Choroid plexus epithelial cell (primary cell): ENCODE measurements around the gene PRPF31.

ENCODE experiments used
- DNase-seq: peaks from one replicate; pipeline ENCODE4 v3.0.0-alpha.2; 2010; ENCODE audit warnings: low read depth
- H3K4me3 ChIP-seq: 2 replicates; pipeline ENCODE4 v1.5.1; 2011; ENCODE audit warnings: low read depth, mild to moderate bottlenecking, control low read depth, low read length, moderate library complexity
- TF ChIP-seq, protein P1 (sequence below): conservative IDR thresholded peaks from 2 replicates; pipeline ENCODE4 v1.5.1; 2011; ENCODE audit warnings: low read depth, mild to moderate bottlenecking, control low read depth, inconsistent platforms, low read length, moderate library complexity

The PRPF31 gene

DNA sequence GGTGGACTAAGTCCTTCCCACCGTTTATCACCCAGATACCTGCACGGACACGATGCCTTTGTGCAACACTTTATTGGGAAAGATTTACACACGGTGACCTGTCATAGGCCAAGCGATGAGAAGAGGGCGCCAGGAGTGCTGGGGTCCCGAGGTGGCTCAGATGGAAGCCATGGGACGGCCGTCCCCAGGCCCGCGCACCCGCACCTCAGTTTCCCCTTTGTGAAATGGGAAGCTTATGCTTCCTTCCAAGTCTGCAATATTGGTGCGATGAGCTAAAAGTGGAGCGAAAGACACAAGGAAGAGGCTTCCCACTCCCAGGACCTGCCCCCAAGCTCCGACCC is 57.8 kb downstream of the PRPF31 start:
- H3K4me3 ChIP-seq: no peak overlapping the region
- TF ChIP-seq, protein P1, sequence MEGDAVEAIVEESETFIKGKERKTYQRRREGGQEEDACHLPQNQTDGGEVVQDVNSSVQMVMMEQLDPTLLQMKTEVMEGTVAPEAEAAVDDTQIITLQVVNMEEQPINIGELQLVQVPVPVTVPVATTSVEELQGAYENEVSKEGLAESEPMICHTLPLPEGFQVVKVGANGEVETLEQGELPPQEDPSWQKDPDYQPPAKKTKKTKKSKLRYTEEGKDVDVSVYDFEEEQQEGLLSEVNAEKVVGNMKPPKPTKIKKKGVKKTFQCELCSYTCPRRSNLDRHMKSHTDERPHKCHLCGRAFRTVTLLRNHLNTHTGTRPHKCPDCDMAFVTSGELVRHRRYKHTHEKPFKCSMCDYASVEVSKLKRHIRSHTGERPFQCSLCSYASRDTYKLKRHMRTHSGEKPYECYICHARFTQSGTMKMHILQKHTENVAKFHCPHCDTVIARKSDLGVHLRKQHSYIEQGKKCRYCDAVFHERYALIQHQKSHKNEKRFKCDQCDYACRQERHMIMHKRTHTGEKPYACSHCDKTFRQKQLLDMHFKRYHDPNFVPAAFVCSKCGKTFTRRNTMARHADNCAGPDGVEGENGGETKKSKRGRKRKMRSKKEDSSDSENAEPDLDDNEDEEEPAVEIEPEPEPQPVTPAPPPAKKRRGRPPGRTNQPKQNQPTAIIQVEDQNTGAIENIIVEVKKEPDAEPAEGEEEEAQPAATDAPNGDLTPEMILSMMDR: no peak

DNA sequence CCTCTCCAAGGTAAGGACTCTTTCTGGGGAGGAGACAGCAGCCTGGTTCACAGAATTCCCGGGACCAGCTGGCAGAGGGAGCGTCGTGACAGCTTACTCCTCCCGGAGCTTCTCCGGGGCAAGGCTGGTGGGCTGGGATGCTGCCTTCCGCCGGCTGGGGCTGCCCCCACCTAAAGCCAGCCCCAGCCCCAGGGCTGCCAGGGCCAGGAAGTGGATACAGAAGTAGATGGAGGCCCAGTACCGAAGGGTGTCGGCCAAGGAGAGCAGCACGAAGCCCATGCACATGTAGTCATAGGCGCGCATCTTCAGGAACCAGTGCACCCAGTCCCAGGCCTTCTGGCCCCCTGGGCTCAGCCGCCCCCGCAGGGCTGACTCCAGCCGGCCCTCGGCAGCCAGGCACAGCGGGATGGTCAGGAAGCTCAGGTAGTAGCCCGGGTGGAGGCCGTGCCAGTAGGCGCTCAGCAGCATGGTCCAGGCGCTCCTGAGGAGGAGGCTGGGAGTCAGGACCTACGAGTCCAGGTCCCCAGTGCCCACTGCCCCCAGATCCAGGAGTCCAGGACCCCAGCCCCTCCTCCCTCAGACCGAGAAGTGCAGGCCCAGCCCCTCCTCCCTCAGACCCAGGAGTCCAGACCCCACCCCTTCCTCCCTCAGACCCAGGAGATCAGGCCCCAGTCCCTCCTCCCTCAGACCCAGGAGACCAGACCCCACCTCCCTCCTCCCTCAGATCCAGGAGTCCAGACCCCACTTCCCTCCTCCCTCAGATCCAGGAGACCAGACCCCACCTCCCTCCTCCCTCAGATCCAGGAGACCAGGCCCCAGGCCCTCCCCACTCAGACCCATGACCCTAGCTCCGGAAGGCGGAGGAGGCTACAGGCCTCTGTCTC is 58.6 kb downstream of the PRPF31 start:
- no peak for DNase-seq
- no peak overlapping the region for H3K4me3 ChIP-seq
- TF ChIP-seq, protein P1: no peak

More for the DNA sequence above, 57.8 kb downstream of the PRPF31 start:
- no peak for DNase-seq

DNA sequence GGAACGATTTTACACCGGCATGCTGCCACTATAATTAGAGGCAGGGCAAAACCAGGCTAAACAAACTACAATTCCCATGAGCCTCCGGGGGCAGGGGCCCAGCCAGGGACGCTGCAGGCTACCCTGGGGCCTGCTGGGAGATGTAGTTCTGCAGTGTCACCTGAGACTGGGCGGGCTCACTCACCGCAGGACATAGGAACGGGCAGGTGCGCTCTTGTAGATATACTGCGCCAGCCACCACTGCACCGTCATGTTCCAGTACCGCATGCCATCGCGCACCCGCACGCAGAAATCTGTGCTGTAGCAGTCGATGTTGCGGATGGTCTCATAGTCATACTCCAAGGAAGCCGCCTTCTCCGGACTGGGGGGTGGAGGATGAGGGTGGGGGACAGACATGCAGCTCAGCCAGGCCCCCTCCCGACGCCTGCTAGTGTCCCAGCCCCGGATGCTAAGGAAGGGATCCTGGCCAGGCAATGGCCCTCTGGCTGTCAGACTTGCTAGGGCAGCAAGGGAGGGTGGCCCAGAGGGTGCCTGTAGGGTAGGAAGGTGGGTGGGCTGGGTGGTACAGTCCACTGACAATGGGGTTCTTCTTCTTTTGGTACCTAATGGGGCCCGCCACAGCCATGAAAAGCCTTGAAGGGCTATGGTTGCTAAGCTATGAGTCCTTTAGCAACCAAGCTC is 63.2 kb downstream of the PRPF31 start:
- TF ChIP-seq, protein P1: no peak
- no peak for DNase-seq
- H3K4me3 ChIP-seq: no peak overlapping the region

DNA sequence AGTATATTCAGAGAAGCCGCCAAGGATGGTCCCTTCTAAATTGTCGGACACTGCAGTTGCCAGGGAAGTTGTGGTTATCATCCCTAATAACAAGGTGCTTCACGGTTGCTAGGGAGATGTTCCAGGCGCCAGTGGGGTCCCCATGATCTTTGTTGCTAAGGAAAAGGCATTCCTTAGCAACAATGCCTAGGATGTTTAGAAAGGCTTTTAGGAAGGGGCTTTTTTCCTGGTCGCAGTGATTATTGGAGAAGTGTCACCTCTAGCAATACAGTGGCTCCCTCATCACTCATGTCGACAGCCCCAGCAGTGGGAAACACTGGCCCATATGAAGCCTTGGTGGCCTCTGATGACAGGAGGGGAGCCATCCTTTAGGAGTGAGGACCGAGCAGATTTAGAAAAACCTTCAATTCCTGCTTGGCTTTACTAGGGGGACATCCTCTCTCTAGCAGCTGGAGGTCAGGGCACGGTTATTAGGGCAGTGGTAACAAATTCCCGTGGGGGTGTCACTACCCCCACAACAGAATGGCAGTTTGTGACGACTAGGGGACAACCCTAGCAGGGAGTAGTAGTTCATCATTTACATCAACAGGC is 63.8 kb downstream of the PRPF31 start:
- H3K4me3 ChIP-seq: no peak overlapping the region
- no peak for DNase-seq
- TF ChIP-seq, protein P1: no peak

DNA sequence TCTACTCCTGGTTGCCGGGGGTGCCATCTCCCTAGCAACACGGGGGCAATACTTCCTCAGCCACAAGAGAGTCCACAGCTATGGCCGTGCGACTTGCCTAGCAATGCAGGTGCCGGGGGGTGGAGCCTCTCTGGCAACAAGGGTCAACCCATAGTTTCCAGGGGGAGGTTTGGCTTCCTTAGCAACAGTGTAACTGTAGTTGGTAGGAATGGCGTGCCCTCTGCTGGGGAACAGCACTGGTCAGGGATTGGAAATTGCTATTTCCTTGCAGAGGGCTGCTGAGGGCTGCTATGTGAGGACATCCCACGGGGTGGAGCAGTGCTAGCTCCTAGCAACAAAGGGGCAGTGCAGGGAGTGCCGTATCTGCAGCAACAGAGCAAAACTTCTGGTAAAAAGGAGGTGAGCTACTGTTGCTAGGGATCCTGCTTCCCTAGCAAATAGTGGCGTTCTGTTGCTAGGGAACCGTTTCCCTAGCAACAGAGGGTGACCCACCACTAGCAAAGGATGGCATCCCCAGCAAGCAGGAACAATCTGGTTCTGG is 64.4 kb downstream of the PRPF31 start:
- no peak overlapping the region for H3K4me3 ChIP-seq
- DNase-seq: peak; percentile 88
- TF ChIP-seq, protein P1: peak; percentile 73

DNA sequence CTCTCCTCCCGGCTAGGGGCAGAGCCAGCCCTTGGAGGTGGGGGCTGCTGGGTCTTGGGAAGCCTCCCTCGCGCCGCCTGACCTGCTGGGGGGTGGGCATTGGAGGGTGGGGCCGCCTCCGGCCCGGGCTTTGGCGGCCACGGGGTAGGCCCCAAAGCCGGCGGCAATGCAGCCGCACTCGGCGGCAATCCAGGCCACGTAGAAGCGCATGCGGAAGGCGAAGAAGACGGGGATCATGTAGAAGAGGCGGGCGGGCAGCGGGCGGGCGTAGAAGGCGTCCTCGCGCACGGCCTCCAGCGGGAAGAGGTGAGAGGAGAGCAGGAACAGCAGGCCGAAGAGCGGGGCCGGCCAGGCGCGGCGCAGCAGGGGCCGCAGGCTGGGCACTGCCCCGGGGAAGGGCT is 65.1 kb downstream of the PRPF31 start:
- TF ChIP-seq, protein P1: no peak
- no peak overlapping the region for H3K4me3 ChIP-seq
- DNase-seq: no peak
